HG03196 (cell line): ENCODE measurements around the gene APLN.

Source experiments
- ATAC-seq: cut with Tn5 transposase; IDR thresholded peaks from one replicate; pipeline ENCODE4 v1.9.1; 2021; ENCODE audit not compliant: unreplicated experiment

APLN gene, protein sequence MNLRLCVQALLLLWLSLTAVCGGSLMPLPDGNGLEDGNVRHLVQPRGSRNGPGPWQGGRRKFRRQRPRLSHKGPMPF

DNA sequence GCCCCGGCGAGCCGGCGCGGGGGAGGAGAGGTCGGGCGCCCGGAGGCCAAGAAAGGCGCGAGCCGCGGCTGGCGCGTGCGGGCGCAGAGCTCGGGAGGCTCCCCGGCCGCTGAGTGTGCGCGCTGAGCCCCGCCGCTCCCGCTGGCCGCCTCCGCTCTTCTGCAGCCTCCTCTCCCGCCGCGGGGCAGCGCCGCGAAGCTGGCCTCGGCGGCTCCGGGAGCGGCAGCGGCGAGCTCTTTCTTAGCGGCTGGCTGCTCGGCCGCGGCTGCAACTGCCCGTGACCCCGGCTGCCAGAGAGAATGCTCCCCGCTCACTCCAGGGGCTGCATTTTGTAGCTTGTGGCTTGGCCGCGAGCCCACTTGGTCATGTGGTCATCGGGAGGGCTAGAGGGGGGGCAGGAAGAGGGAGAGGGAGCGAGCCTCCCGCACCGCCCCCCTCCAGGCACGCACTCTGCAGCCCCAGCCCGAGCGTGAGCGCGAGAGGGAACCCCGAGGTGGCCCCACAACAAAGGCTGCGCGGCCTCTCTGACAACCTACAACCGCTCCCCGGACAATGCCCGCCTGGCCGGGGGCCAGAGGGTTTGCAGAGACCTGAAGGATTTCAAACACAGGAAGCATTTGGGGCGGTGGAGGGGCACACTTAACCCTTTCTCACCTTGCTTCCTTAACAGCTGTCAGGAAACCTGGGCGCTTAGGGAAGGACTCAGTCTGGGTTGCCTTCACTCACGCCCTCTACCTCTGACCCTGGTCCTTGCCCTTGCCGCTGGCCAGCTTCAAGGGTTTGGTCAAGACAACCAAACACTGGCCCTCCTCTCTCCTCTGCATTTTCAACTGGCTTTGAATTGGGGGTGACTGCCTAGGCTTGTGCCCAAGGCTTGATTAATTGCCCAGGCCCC, at the start of gene APLN:
APLN (minus strand) TSS at position 305 of the 895 bp plus-strand sequence. CDS start 326 bp downstream, outside the sequence.
- ATAC-seq: no peak

- ATAC-seq: no peak
Observed at GRCh38 chrX:129704491-129704890, 49.7 kb upstream of the APLN start.

DNA sequence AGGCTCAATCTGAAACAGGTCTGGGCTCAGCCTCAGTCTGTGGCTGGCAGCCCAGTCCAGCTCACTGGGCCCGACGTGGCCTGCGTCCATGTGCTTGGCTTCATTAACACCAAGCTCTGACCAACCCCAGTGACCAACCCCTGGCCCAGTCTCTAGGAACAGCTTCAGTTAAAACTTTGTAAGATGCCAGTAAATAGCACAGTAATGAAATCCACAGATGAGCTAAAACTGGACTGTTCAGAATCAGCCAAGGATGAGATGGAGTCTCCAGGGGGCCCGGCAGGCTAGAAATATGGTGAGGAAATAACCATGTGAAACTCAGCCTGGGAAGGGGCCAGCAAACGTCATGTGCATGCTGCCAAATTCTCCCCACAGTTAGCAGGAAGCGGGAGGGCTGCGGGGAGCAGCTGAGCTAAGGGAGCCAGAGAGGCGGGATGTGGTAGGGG, 46.9 kb upstream of the APLN start:
- no peak for ATAC-seq

GRCh38 chrX:129700536-129700935, 45.8 kb upstream of the APLN start:
- no peak for ATAC-seq

DNA sequence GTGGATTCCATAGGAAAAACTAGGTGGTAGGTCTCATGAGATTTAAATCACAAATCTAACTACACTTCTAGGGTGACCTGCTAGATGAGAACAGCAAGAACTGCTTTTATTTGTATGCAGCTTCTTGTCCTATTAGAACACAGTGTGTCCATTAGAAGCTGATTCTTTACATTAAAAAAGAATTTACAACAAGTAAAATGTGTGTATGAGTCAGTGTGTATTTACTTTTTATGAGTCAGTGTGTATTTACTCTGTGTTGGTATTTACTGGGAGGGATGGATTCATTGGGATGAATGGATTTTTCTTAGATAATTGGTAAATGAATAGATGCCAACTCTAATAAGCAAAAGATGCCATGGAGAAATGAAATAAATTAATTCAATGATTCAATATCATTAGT, 43.4 kb upstream of the APLN start:
- ATAC-seq: no peak

DNA sequence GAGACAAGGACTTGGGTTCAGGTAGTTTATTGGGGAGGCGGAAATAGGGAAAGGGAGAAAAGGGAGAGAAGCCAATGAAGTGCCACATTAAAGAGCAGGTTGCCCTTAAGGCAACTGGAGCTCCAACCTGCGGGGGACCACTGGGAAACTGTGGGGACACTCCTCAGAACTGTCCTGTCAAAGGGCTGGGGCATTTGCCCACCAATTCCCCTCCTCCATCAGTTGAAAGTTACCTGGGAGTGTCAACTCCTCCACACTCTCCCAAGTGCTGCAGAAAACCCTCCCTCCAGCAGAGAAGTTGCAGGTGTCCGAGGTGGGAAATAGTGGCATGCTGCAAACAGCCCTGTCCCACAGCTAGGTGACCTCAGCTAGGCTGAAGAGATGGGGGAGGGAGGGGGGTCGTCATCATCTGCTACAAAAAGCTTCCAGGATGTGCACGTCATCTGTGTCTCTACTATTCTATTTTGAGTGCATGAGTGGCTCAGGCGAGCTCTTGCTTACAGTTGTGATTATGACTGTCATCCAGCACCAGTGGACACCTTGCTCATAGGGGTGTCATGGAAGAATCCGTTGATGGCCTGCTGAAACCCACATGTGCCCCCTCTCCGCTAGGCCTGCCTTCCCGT, 42.6 kb upstream of the APLN start:
- no peak for ATAC-seq

GRCh38 chrX:129696463-129697155, 41.9 kb upstream of the APLN start:
- ATAC-seq: no peak

- ATAC-seq: no peak
Observed at GRCh38 chrX:129695937-129696336, 41.2 kb upstream of the APLN start.

DNA sequence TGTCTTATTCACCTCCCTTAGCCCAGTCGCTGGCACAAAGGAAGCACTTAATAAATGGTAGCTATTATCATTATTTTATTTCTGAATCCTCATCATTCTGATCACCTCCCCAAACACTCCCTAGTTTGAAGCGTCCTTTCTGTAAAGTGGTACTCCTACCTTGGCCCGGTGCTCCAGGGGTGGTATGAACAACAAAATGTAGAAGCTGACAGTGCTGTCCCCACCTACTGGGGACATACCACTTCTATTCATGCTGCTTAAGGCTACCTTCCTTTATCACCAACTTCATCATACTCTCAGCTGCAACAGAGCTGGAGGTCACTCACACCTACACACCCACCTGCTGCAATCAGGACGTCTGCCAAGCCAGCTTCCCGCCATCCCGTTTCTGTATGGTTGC, 40.8 kb upstream of the APLN start:
- ATAC-seq: no peak

DNA sequence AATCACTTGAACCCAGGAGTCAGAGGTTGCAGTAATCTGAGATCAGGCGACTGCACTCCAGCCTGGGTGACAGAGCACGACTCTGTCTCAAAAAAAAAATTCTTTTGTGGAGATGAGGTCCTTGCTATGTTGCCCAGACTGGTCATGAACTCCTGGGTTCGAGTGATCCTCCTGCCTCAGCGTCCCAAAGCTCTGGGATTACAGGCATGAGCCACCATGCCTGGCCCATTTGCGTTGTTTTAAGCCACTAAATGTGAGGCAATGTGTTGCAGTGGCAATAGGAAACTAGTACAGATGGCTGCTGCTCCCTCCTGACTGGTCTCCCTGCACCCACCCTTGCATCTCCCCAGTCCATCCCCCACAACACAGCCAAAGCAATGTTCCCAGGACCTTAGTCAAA, 40.0 kb upstream of the APLN start:
- ATAC-seq: no peak

DNA sequence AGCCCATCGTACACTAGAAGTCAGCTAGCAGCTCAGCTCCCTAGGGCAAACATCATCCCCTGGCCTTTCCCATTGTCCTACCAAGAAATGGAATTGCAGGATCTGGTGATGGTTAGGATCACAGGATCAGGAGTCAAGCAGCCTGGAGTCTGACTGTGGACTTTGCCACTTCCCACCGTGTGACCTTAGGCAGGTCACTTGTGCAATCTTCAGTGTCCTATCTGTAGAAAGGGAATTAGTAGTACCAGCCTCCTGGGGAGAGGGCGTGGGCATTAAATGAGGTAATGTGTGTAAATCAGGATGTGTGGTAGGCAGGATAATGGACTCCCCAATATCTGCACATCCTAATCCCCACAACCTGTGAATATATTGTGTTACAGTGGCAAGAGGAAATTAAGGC, 38.6 kb upstream of the APLN start:
- ATAC-seq: no peak

- ATAC-seq: no peak
Observed at GRCh38 chrX:129690435-129690834, 35.7 kb upstream of the APLN start.

DNA sequence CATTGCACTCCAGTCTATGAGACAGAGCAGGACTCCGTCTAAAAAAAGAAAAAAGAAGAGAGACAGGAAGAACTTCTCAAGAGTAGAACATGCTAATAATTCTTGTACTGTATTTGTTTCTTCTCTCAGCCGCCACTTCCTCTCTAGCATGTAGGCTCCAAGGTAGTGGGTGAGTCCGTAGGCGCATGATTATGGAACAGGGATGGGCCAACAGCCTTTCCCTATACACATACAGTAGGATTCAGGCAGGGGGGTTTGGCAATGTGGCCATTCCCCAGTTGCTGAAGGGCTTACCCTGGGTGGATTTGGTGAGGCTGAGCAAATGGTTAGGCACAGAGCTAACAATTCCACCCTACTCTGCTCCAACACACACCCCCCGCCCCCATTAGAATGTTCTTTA, 35.0 kb upstream of the APLN start:
- no peak for ATAC-seq

DNA sequence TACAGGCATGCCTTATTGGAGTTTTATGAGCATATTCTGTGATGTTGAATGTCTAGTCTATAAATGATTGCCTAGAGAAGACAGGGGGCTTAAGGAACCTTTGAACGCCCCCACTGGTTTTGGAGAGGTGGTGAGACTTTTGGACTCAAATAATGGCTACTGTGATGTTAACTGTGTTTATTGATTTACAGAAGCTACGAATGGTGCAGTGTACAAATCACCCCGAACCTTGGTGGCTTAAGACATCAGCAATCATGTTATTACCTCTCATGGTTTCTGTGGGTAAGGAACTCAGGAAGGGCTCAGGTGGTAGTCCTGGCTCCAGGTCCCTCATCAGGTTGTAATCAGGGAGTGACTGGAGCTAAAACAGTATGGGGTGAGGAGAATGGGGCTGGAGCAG, 33.3 kb upstream of the APLN start:
- ATAC-seq: no peak

GRCh38 chrX:129686422-129686948, 31.7 kb upstream of the APLN start:
- ATAC-seq: no peak

GRCh38 chrX:129682979-129683378, 28.2 kb upstream of the APLN start:
- no peak for ATAC-seq

GRCh38 chrX:129679901-129680300, 25.1 kb upstream of the APLN start:
- ATAC-seq: no peak

DNA sequence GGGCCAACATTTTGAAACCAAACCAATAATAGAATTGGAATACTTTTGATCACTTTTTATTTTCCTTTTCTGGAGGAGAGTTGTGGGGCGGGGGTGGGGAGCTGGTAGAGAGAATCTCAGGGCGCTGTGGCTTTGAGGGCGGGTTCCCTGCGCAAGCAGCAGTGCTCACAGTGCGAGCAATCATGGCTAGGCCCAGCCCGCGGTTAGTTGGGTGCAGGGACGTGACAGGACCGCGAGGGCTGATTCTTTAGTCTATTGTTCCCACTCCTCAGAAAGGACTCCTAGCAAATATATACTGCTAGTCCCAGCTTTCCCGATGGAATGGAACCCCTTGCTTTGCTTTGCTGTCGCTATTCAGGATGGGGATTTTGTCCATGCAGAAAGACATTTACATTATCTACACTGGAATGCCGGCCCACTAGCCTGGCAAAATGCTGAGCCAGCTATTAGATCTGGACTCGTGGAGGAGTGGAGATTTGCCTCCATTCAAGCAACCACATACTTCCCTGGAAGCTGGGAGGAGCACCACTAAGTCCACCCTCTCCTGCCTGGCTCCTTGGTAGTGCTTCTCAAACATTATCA, 23.9 kb upstream of the APLN start:
- no peak for ATAC-seq

DNA sequence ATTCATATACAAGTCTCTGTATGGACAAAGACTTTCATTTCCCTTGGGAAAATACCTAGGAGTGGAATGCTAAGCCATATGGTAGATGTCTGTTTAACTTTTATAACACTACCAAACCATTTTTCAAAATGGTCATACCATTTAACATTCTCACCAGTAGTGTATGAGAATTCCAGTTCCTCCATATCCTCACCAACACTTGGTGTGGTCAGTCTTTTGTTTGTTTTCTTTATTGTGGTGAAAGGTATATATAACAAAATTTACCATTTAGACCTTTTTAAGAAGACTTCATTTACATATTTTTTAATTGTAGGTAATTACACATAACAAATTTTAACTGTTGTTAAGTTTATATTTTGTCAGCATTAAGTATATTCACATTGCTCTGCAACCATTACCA, 12.7 kb upstream of the APLN start:
- no peak for ATAC-seq

DNA sequence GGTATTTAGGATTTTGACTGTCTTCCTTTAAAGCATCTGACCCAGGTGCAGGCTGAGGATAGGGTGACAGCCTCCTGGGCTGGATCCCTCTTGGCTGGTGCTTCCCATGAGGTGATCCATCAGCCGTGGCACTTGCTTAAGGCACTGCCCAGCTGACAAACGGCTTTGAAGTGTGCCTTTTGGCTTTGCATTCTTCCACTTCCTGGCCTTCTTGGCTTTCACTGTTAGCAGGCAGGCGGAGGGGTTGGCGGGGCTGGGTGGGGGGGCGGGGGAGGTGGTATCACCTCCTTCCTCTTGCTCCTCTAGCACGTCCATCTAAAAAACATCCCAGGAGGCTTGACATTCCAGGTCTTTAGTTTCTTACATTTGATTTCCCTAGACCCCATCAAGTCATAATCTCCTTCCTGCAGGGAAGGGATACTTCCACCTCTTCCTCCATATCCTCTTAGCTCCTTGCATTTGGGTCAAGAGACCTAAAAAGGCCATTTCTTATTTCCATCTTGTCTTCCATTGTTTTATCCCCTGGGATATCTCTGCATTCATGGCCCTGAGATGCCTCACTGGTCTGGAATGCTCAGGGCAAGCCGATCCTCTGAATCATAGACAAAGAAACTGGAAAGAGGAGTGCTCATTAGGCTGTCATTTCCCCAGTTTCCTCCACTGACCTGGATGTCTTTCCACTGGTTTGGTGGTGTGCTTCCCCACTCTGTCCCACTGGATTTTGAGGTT, 11.3 kb upstream of the APLN start:
- ATAC-seq: no peak
